Esophagus squamous epithelium (tissue), 4 donors: ENCODE measurements around the gene SQOR.

ENCODE experiments used
- CTCF ChIP-seq, 6 experiments: fragments of 450-650 bp in 4 of 6; fragments of 200-600 bp in 2 of 6; sonication (generic) in 2 of 6; IDR thresholded peaks; one replicate each; pipeline ENCODE4 v1.5.1; 2016 to 2019; ENCODE audit warnings: antibody characterized with exemption in 6 of 6, mild to moderate bottlenecking in 4 of 6, moderate library complexity in 4 of 6
- POLR2A ChIP-seq, 4 donors: fragments of 450-650 bp; IDR thresholded peaks; one replicate each; pipeline ENCODE4 v1.6.1; 2017; ENCODE audit warnings: antibody characterized with exemption in 4 of 4, mild to moderate bottlenecking in 4 of 4, moderate library complexity in 3 of 4

GRCh38 chr15:45690581-45691260 is 55.9 kb downstream of the SQOR start:
- TF ChIP-seq CTCF (IDR thresholded peaks at IDR 0.05) (no peak), POLR2A (IDR thresholded peaks at IDR 0.05) (no peak)
